K562 (cell line): ENCODE measurements around the gene MYO5C. TPM values are rescaled to one million over a fixed set of nuclear protein-coding genes. Genes with fewer than 3 reads are reported as not detected.

Experiments
- ATAC-seq: fragments of 200-7000 bp; cut with Tn5 transposase; 3 replicates; pipeline ENCODE4 v1.9.1; 2020; ENCODE audit warnings: moderate library complexity
- BruUV-seq: library from RNA; stranded (reverse); fragments of 400-500 nt; replicated peaks from 2 replicates; lab custom pipeline; 2021; lab: Mats Ljungman, UMichigan
- CTCF ChIA-PET: fragments of 300-600 bp; formaldehyde crosslinking; extraction: SDS; loops from one replicate; lab custom pipeline; 2021; ENCODE audit warnings: low intra/inter-chr PET ratio; lab: Yijun Ruan, JAX
- POLR2A ChIA-PET: fragments of 300-600, 350-650 bp; sonication (Branson Sonifier 250); formaldehyde crosslinking; extraction: SDS; loops from one replicate; lab custom pipeline; 2021; ENCODE audit warnings: antibody characterized with exemption, inconsistent platforms; lab: Yijun Ruan, JAX
- DNase-seq, 4 experiments: peaks; one replicate each; pipeline versions ENCODE4 v3.0.0 to v3.0.0-alpha.2; 2011 to 2018; ENCODE audit warnings: low spot score in 3 of 4, mixed read lengths in 3 of 4; ENCODE audit errors: extremely low read depth in 1 of 4
- FAIRE-seq: peaks from 2 replicates; lab custom pipeline; 2011; peaks lifted over from hg19 to GRCh38; lab: Jason Lieb, UNC
- H2AFZ ChIP-seq: 2 replicates; pipeline ENCODE4 v1.6.0; 2011; ENCODE audit warnings: low read depth, low read length, control low read depth, inconsistent platforms
- H3K27ac ChIP-seq: fragments of 200-600 bp; 3 replicates; pipeline ENCODE4 v1.8.0; 2011; ENCODE audit warnings: low read depth, mild to moderate bottlenecking, control low read depth, inconsistent platforms, low read length, moderate library complexity, mixed read lengths; ENCODE audit errors: extremely low read depth
- H3K27me3 ChIP-seq, 2 experiments: fragments of 300-600 bp in 1 of 2; 2 replicates in 1 of 2; 3 replicates in 1 of 2; pipeline versions ENCODE4 v1.6.0 to v1.8.0; 2011; ENCODE audit warnings: inconsistent platforms in 2 of 2, low read length in 2 of 2, mild to moderate bottlenecking in 1 of 2, mixed read lengths in 1 of 2, moderate library complexity in 1 of 2; ENCODE audit not compliant: control insufficient read depth in 2 of 2, insufficient read depth in 2 of 2
- H3K36me3 ChIP-seq: fragments of 300-600 bp; 3 replicates; pipeline ENCODE4 v1.8.0; 2011; ENCODE audit warnings: mild to moderate bottlenecking, low read length, inconsistent platforms; ENCODE audit not compliant: control insufficient read depth, insufficient read depth
- H3K4me1 ChIP-seq, 2 experiments: fragments of 200-600 bp in 1 of 2; replicated peaks in 1 of 2; 2 replicates in 1 of 2; 3 replicates in 1 of 2; pipeline versions ENCODE4 v1.5.1 to v1.8.0; 2011; ENCODE audit warnings: inconsistent platforms in 2 of 2, low read length in 2 of 2, mild to moderate bottlenecking in 1 of 2, mixed read lengths in 1 of 2, moderate library complexity in 1 of 2; ENCODE audit not compliant: control insufficient read depth in 2 of 2, insufficient read depth in 2 of 2
- H3K4me2 ChIP-seq: 2 replicates; pipeline ENCODE4 v1.6.1; 2011; ENCODE audit warnings: low read length, control low read depth, inconsistent platforms, mixed read lengths; ENCODE audit not compliant: insufficient read depth
- H3K4me3 ChIP-seq: fragments of 200-600 bp; sonication (generic), shearing (Covaris generic); 2 replicates; pipeline ENCODE4 v1.5.1; 2016; ENCODE audit warnings: control low read depth, inconsistent platforms
- H3K79me2 ChIP-seq: fragments of 200-600 bp; 3 replicates; pipeline ENCODE4 v1.8.0; 2011; ENCODE audit warnings: low read length, inconsistent platforms; ENCODE audit not compliant: control insufficient read depth, insufficient read depth
- H3K9ac ChIP-seq, 2 experiments: 2 replicates each; pipeline versions ENCODE4 v1.6.0 to v1.6.1; 2011; ENCODE audit warnings: low read depth in 2 of 2, low read length in 2 of 2, control low read depth in 1 of 2, inconsistent platforms in 1 of 2, mild to moderate bottlenecking in 1 of 2, mixed read lengths in 1 of 2; ENCODE audit not compliant: insufficient read depth in 1 of 2
- H3K9me1 ChIP-seq: one replicate; pipeline ENCODE4 v1.6.0; 2011; ENCODE audit warnings: inconsistent platforms, mild to moderate bottlenecking, low read length, moderate library complexity; ENCODE audit not compliant: control insufficient read depth, insufficient read depth
- H3K9me3 ChIP-seq: replicated peaks from 2 replicates; pipeline ENCODE4 v1.5.1; 2011; ENCODE audit warnings: low read depth, low read length, inconsistent platforms; ENCODE audit not compliant: control insufficient read depth, insufficient read depth
- H4K20me1 ChIP-seq: replicated peaks from 2 replicates; pipeline ENCODE4 v1.6.1; 2011; ENCODE audit warnings: low read length, inconsistent platforms, mixed read lengths; ENCODE audit not compliant: control insufficient read depth, insufficient read depth
- CCNT2 ChIP-seq: IDR thresholded peaks from 2 replicates; pipeline ENCODE4 v1.6.1; 2011; ENCODE audit warnings: borderline replicate concordance, low read depth, mild to moderate bottlenecking, moderate library complexity, mixed read lengths, low read length; ENCODE audit not compliant: insufficient read length; ENCODE audit errors: extremely low read depth
- CEBPG ChIP-seq, 3 experiments: fragments of 200-800 bp in 1 of 3; sonication (Bioruptor generic) in 1 of 3; sonication (generic) in 1 of 3; formaldehyde crosslinking in 1 of 3; IDR thresholded peaks in 2 of 3; conservative IDR thresholded peaks in 1 of 3; 2 replicates each; pipeline versions ENCODE4 v1.6.1 to v1.8.0; 2016 to 2022; ENCODE audit warnings: missing compliant biosample characterization in 2 of 3, missing genetic modification characterization in 2 of 3, mild to moderate bottlenecking in 1 of 3, missing genetic modification reagents in 1 of 3
- EP300 ChIP-seq: IDR thresholded peaks from 2 replicates; pipeline ENCODE4 v1.6.1; 2012; ENCODE audit warnings: low read length, improper control_type of control experiment
- MTF1 ChIP-seq: fragments of 250-450 bp; sonication (Bioruptor Pico); IDR thresholded peaks from 2 replicates; pipeline ENCODE4 v1.9.0; 2021; ENCODE audit warnings: moderate library complexity, mild to moderate bottlenecking, inconsistent platforms, borderline replicate concordance
- THRAP3 ChIP-seq: fragments of 450-650 bp; IDR thresholded peaks from 2 replicates; pipeline ENCODE4 v1.6.1; 2016; ENCODE audit warnings: mild to moderate bottlenecking, inconsistent platforms, borderline replicate concordance
- YY1 ChIP-seq, 3 experiments: IDR thresholded peaks; 2 replicates each; pipeline ENCODE4 v1.6.1; 2011; ENCODE audit warnings: low read length in 2 of 3, mild to moderate bottlenecking in 2 of 3, moderate library complexity in 2 of 3, borderline replicate concordance in 1 of 3, control low read depth in 1 of 3, low read depth in 1 of 3; ENCODE audit not compliant: insufficient read depth in 3 of 3, insufficient replicate concordance in 2 of 3, control insufficient read depth in 1 of 3, insufficient read length in 1 of 3; ENCODE audit errors: extremely low read depth in 1 of 3
- WGBS: fragments of 100-300 bp; shearing (Covaris generic); methylation state at CpG from one replicate; pipeline ENCODE4 v1.1.6; 2016; ENCODE audit warnings: low coverage, mixed read lengths; ENCODE audit not compliant: insufficient coverage; ENCODE audit errors: missing lambda C conversion rate; 5-methylcytosine and 5-hydroxymethylcytosine counted together
- in situ Hi-C: fragments of 300-500 bp; cut with MboI; formaldehyde crosslinking; loops from 4 replicates; pipeline ENCODE4 v1.15.0; 2018; ENCODE audit warnings: inconsistent platforms, mixed read lengths
- intact Hi-C: fragments of 100-400 bp; cut with micrococcal nuclease; formaldehyde crosslinking; loops from 2 replicates; pipeline ENCODE4 v1.14.2; 2022
- polyA plus RNA-seq, 8 experiments: library from polyadenylated mRNA; depleted of rRNA in 4 of 8; stranded (reverse) in 5 of 8; unstranded in 3 of 8; fragments of >200 nt; fragmentation: Nextera tagmentation in 2 of 8; fragmentation: Illumina TruSeq in 1 of 8; extraction: Ambion mirVana in 2 of 8; extraction: Trizol in 1 of 8; gene quantifications; 2 replicates each; pipeline versions ENCODE4 v1.2.1 to v1.2.3, GENCODE V29; 2011 to 2014; ENCODE audit warnings: inconsistent platforms in 1 of 8, missing spikeins in 1 of 8
- total RNA-seq, 7 experiments: library from RNA; depleted of rRNA in 6 of 7; stranded (reverse); fragments of >200 nt in 6 of 7; fragmentation: Illumina TruSeq in 2 of 7; extraction: Trizol in 2 of 7; gene quantifications; 2 replicates each; pipeline versions ENCODE4 v1.2.1 to v1.2.3, GENCODE V29; 2011 to 2021; ENCODE audit warnings: low replicate concordance in 1 of 7
- TF ChIP-seq, protein P1 (sequence below): sonication (generic); formaldehyde crosslinking; IDR thresholded peaks from 2 replicates; pipeline ENCODE4 v1.8.1; 2023; ENCODE audit warnings: mild to moderate bottlenecking, missing genetic modification reagents
- TF ChIP-seq, protein P2 (sequence below): fragments of 450-650 bp; conservative IDR thresholded peaks from 2 replicates; pipeline ENCODE4 v1.6.1; 2016; ENCODE audit warnings: missing genetic modification characterization, low read depth, mild to moderate bottlenecking, control low read depth, missing compliant biosample characterization

MYO5C gene
- total and polyA plus RNA-seq, 9 of the 15 experiments (the other 6 are each of a cell fraction or from before 2014, with no cell fraction given), result 0.01 to 0.24 TPM; not detected in 7

DNA sequence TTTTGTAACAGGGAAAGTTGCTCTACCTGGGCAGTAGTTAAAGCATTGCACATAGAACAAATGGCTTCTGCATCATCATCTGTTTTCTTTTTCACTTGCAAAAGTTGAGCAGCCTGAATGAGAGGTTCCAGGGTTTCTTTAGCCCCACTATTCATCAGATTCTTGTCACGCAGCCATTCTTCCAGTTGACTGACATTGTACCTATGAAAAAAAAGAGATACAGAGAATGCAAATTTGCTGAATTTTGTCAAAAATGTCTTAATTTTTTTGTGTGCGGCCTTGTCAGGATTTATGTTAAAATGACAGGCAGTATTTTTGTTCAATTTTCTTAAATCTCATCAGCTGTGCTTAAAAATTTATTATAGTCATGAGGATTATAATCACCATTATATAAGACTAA is 21.4 kb upstream of the MYO5C start:
- no peaks in the 10 kb centered on the region for H3K4me1 ChIP-seq
- H3K27ac ChIP-seq, result no peak overlapping the region
- no peak overlapping the region for H2AFZ ChIP-seq
- FAIRE-seq, result no peak
- no peak for ATAC-seq
- no TSS peak for BruUV-seq
- 6% methylated on average over 2 of the region's 2 CpGs for WGBS
- no peaks in the 10 kb centered on the region for H3K9me3 ChIP-seq
- no peak overlapping the region for H3K4me2 ChIP-seq
- DNase-seq, result no peak
- TF ChIP-seq EP300 (no peak), YY1 (IDR thresholded peaks at IDR 0.05; ENCODE audit: borderline replicate concordance in 1 of 3, control insufficient read depth in 1 of 3, extremely low read depth in 1 of 3, insufficient read depth in 3 of 3, insufficient read length in 1 of 3, insufficient replicate concordance in 2 of 3, low read depth in 1 of 3, low read length in 2 of 3) (no peak), CCNT2 (no peak), CEBPG (CRISPR knock-in tag; IDR thresholded peaks at IDR 0.05) (no peak), CEBPG (tag; conservative IDR thresholded peaks at IDR 0.05 in 1 of 2, IDR thresholded peaks at IDR 0.05 in 1 of 2) (no peak), THRAP3 (no peak), MTF1 (CRISPR knock-in tag) (no peak)
- TF ChIP-seq, protein P1, sequence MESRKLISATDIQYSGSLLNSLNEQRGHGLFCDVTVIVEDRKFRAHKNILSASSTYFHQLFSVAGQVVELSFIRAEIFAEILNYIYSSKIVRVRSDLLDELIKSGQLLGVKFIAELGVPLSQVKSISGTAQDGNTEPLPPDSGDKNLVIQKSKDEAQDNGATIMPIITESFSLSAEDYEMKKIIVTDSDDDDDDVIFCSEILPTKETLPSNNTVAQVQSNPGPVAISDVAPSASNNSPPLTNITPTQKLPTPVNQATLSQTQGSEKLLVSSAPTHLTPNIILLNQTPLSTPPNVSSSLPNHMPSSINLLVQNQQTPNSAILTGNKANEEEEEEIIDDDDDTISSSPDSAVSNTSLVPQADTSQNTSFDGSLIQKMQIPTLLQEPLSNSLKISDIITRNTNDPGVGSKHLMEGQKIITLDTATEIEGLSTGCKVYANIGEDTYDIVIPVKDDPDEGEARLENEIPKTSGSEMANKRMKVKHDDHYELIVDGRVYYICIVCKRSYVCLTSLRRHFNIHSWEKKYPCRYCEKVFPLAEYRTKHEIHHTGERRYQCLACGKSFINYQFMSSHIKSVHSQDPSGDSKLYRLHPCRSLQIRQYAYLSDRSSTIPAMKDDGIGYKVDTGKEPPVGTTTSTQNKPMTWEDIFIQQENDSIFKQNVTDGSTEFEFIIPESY (CRISPR knock-in tag), result no peak
- TF ChIP-seq, protein P2, sequence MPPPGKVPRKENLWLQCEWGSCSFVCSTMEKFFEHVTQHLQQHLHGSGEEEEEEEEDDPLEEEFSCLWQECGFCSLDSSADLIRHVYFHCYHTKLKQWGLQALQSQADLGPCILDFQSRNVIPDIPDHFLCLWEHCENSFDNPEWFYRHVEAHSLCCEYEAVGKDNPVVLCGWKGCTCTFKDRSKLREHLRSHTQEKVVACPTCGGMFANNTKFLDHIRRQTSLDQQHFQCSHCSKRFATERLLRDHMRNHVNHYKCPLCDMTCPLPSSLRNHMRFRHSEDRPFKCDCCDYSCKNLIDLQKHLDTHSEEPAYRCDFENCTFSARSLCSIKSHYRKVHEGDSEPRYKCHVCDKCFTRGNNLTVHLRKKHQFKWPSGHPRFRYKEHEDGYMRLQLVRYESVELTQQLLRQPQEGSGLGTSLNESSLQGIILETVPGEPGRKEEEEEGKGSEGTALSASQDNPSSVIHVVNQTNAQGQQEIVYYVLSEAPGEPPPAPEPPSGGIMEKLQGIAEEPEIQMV, result no peak
- POLR2A ChIA-PET, result no interaction called here
- in situ Hi-C loops (no loop called here), intact Hi-C loops (no loop called here)
- CTCF ChIA-PET, result interaction anchor here (0.6 kb wide), 1 partner anchor 442 kb away, joined by 5 read pairs; no protein-coding TSS in a partner anchor
- H3K4me3 ChIP-seq, result no peak overlapping the region
- no peaks in the 10 kb centered on the region for H3K36me3 ChIP-seq
- H3K27me3 ChIP-seq, result peaks cover 5 to 23% of the 10 kb centered on the region in 2 experiments; a peak in 3 of 5 replicates
- H4K20me1 ChIP-seq, result no peaks in the 10 kb centered on the region
- H3K79me2 ChIP-seq, result no peaks in the 10 kb centered on the region
- H3K9ac ChIP-seq, result no peak overlapping the region
- no peaks in the 10 kb centered on the region for H3K9me1 ChIP-seq
